Measurements from ENCODE around the gene FBXO8. TPM values are rescaled to one million over a fixed set of nuclear protein-coding genes. Genes with fewer than 3 reads are reported as not detected.

Gene FBXO8
- total RNA-seq, 3 donors from 2014 or later (not counting 1 experiment from before 2014, with no cell fraction given): 12.3 to 15.2 (median 14.8) TPM

DNA sequence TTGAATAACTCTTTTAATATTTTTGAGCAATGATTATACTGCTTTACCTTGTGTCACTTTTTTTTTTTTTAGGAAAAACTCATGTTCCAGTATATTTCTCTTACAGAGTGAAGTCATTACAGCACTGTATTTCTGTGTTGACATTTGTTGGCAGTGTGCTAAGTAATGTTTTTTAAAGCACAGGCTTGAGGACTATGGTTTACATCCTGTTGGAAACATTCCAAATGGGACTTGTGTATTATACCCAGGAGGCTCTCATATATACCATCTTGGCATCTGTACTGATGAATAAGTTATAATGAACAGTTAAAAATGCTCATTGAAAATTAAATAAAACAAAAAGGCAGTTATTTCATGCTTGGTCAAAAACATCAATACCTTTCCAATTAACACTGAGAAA is 34.1 kb upstream of the FBXO8 start:
- intact Hi-C loops (cut with micrococcal nuclease): loop anchor here (5.0 kb wide), 1 partner anchor 900 kb away; no protein-coding TSS in a partner anchor

DNA sequence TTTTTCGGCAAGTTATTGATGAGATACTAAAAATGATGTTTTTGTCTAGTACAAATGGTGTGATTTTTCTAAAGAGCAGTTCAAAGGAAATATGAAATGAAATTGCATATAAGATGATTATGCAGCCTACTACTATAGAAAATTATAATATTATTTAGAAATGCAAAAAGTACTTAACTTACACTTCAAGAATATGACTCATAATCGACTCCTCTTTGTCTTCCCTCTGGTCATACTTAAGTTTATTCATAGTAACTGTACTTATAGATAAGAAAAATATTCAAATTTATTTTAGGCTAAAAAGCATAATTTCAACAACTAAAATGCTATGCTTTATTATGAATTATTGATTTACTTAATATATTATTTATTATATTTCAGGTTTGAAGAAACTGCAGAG is 33.5 kb upstream of the FBXO8 start:
- Histone ChIP-seq H3K27me3 (ENCODE audit: control insufficient read depth, insufficient read depth, low read length) (no peaks in the 10 kb centered on the region), H3K36me3 (ENCODE audit: control insufficient read depth, insufficient read depth, low read length) (peaks cover 18% of the 10 kb centered on the region), H3K9me3 (ENCODE audit: control insufficient read depth, insufficient read depth, low read length) (no peaks in the 10 kb centered on the region), H3K4me1 (ENCODE audit: control insufficient read depth, insufficient read depth, low read length) (no peaks in the 10 kb centered on the region), H3K4me3 (ENCODE audit: low read length) (no peak overlapping the region), H3K27ac (ENCODE audit: low read length) (no peak overlapping the region)
- WGBS (ENCODE audit: insufficient coverage): 100% methylated on average over 1 of the region's 2 CpGs
- Mint-ChIP-seq H3K4me3 (no peak overlapping the region), H3K27me3 (ENCODE audit: low read depth in 2 of 2) (no peaks in the 10 kb centered on the region), H3K27ac (no peak overlapping the region), H3K36me3 (no peaks in the 10 kb centered on the region), H3K4me1 (peaks cover 10% of the 10 kb centered on the region in 2 donors), H3K9me3 (no peaks in the 10 kb centered on the region)
- intact Hi-C loops (cut with micrococcal nuclease): loop anchor here (5.0 kb wide), 1 partner anchor 900 kb away; no protein-coding TSS in a partner anchor
- TF ChIP-seq CTCF (IDR thresholded peaks at IDR 0.05): no peak
- no peak for ATAC-seq
- no peak for DNase-seq

More for the DNA sequence above, 34.1 kb upstream of the FBXO8 start:
- no peak for ATAC-seq
- H3K4me1 ChIP-seq (ENCODE audit: control insufficient read depth, insufficient read depth, low read length): no peaks in the 10 kb centered on the region
- Mint-ChIP-seq H3K4me1 (peaks cover 9% of the 10 kb centered on the region in 2 donors), H3K27ac (no peak overlapping the region), H3K9me3 (no peaks in the 10 kb centered on the region), H3K27me3 (ENCODE audit: low read depth in 2 of 2) (no peaks in the 10 kb centered on the region), H3K4me3 (no peak overlapping the region), H3K36me3 (no peaks in the 10 kb centered on the region)
- H3K9me3 ChIP-seq (ENCODE audit: control insufficient read depth, insufficient read depth, low read length): no peaks in the 10 kb centered on the region
- no peak for TF ChIP-seq CTCF (IDR thresholded peaks at IDR 0.05)
- H3K27ac ChIP-seq (ENCODE audit: low read length): no peak overlapping the region
- no peak for DNase-seq
- no peak overlapping the region for H3K4me3 ChIP-seq (ENCODE audit: low read length)
- no peaks in the 10 kb centered on the region for H3K27me3 ChIP-seq (ENCODE audit: control insufficient read depth, insufficient read depth, low read length)
- H3K36me3 ChIP-seq (ENCODE audit: control insufficient read depth, insufficient read depth, low read length): peaks cover 18% of the 10 kb centered on the region

DNA sequence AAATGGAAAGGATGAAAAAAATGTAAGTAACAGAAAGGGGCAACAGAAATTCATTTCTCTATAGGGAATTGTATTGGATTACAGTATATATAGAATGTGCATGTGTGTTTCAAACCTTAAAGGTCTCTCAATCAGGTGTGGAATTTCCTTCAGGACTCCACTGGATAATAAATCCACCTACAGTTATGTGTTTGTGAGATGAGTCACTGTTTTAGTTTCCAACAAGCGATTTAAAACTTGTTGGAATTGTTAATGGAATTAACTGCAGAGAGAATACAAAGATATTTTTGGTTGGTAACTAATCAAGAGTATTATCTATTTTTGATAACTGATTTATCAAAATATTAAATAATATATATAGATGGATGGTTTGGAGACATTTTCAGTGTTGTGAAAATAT is 33.1 kb upstream of the FBXO8 start:
- no peaks in the 10 kb centered on the region for H3K9me3 Mint-ChIP-seq
- peaks cover 10% of the 10 kb centered on the region in 2 donors for H3K4me1 Mint-ChIP-seq
- H3K4me3 Mint-ChIP-seq: no peak overlapping the region
- no peaks in the 10 kb centered on the region for H3K9me3 ChIP-seq (ENCODE audit: control insufficient read depth, insufficient read depth, low read length)
- no peak overlapping the region for H3K27ac ChIP-seq (ENCODE audit: low read length)
- no peaks in the 10 kb centered on the region for H3K27me3 Mint-ChIP-seq (ENCODE audit: low read depth in 2 of 2)
- intact Hi-C loops (cut with micrococcal nuclease): loop anchor here (5.0 kb wide), 1 partner anchor 899 kb away; no protein-coding TSS in a partner anchor
- no peaks in the 10 kb centered on the region for H3K36me3 Mint-ChIP-seq
- no peak overlapping the region for H3K27ac Mint-ChIP-seq
- ATAC-seq: no peak
- H3K4me3 ChIP-seq (ENCODE audit: low read length): no peak overlapping the region
- no peak for DNase-seq
- TF ChIP-seq CTCF (IDR thresholded peaks at IDR 0.05): no peak
- H3K4me1 ChIP-seq (ENCODE audit: control insufficient read depth, insufficient read depth, low read length): no peaks in the 10 kb centered on the region
- H3K36me3 ChIP-seq (ENCODE audit: control insufficient read depth, insufficient read depth, low read length): peaks cover 18% of the 10 kb centered on the region
- no peaks in the 10 kb centered on the region for H3K27me3 ChIP-seq (ENCODE audit: control insufficient read depth, insufficient read depth, low read length)
- no CpG with 5 or more reads among the region's 1 CpG for WGBS (ENCODE audit: insufficient coverage)

- H3K27me3 Mint-ChIP-seq (ENCODE audit: low read depth in 2 of 2): no peaks in the 10 kb centered on the region
- no peaks in the 10 kb centered on the region for H3K27me3 ChIP-seq (ENCODE audit: control insufficient read depth, insufficient read depth, low read length)
- H3K4me1 ChIP-seq (ENCODE audit: control insufficient read depth, insufficient read depth, low read length): no peaks in the 10 kb centered on the region
- H3K4me1 Mint-ChIP-seq: peaks cover 10% of the 10 kb centered on the region in 2 donors
- H3K27ac Mint-ChIP-seq: no peak overlapping the region
- no peak overlapping the region for H3K27ac ChIP-seq (ENCODE audit: low read length)
- TF ChIP-seq CTCF (IDR thresholded peaks at IDR 0.05): no peak
- H3K4me3 ChIP-seq (ENCODE audit: low read length): no peak overlapping the region
- H3K36me3 ChIP-seq (ENCODE audit: control insufficient read depth, insufficient read depth, low read length): peaks cover 26% of the 10 kb centered on the region
- ATAC-seq (no peak), DNase-seq (no peak)
- no peaks in the 10 kb centered on the region for H3K36me3 Mint-ChIP-seq
- 88% methylated on average over 3 of the region's 3 CpGs for WGBS (ENCODE audit: insufficient coverage)
- H3K4me3 Mint-ChIP-seq: no peak overlapping the region
- no peaks in the 10 kb centered on the region for H3K9me3 ChIP-seq (ENCODE audit: control insufficient read depth, insufficient read depth, low read length)
- H3K9me3 Mint-ChIP-seq: no peaks in the 10 kb centered on the region
- intact Hi-C loops (cut with micrococcal nuclease): loop anchor here (5.0 kb wide), 1 partner anchor 897 kb away; no protein-coding TSS in a partner anchor
Observed at GRCh38 chr4:174314770-174315169, 31.3 kb upstream of the FBXO8 start.

All from natural killer cell (primary cell).